ENCODE data around the gene RNF220. TPM values are rescaled to one million over a fixed set of nuclear protein-coding genes. Genes with fewer than 3 reads are reported as not detected.

The RNF220 gene
- total RNA-seq, 1 donor from 2014 or later = 46.8 TPM

DNA sequence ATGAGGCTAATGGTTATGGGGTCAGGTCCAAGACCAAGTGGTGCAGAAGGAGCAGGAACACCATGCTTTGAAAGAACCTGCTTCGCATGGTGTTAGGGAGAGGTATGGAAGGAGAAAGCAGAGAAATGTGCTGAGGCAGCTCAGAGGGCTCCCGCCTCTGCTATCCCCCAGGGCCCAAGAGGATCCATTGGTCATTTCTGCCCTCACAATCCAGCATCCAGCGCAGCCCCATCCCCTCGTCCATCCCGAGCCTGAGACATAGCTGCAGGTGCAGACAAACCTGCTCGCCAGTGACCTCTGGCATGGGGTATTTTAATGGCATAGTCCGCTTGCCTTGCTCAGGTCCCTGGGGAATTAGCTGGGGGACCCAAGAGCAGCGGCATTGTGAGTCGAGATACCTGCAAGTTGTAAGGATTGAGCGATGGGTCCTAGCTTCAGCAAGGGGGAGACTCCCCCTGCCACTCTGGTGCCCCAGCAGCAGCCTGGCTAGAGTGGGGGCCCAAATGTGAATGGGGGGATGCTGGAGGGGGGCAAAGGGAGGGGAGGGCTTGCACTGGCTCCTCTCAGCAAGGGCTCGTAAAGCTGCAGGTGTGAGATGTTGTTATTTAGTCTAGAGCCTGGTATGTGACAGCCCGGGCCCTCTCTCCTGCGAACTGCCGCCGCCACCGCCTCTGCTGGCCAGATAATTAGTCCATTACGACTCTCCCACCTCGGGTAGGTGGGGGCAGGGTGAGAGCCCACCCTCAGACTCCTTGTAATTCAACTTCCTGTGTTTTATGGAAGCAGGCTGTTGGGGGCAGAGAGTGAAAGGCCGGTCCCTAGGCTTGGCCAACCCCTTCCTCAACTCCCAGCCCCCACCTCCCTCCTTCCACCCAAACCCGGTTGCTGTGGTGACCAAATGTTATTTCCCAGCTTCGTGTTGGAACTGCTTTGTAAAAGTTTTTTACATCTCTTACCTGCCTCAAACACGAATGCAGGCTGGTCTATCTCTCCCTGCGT lies 118.8 kb downstream of the RNF220 start:
- no peak for DNase-seq

GRCh38 chr1:44524655-44525500 lies 119.8 kb downstream of the RNF220 start:
- DNase-seq = no peak

DNA sequence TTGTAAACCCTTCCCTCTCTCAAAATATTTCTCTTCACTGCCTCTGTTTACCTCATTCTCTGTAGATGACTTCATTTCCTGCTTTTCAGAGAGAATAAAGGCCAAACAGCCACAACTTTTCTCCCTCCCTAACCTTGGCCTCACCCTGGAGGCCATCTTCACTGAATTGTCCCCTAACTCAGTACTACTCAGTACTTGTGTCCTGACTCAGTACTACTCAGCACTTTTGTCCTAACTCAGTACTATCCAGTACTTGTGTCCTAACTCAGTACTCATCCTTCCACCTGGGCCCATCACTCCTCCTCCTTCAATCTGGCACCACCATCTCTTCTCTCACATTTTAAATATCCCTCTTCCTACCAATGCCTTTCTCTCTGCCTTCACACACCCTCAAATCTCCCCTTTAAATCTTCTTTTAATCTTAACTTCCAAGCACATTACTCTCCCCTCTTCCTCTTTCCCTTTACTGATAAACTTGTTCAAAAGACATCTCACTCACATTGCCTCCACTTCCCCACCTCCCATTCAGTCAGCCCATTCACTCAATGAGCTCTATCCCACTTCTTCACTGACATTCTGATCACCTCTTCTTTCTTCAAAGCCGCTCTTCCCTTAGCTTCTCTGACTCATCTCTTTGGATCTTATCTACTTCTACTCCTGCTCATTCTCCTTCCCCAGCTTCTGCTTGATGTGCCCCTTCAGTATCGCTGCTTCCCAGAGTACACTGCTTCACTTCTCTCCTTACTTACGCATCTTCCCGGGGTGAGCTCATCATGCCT lies 121.4 kb downstream of the RNF220 start:
- DNase-seq = no peak

DNA sequence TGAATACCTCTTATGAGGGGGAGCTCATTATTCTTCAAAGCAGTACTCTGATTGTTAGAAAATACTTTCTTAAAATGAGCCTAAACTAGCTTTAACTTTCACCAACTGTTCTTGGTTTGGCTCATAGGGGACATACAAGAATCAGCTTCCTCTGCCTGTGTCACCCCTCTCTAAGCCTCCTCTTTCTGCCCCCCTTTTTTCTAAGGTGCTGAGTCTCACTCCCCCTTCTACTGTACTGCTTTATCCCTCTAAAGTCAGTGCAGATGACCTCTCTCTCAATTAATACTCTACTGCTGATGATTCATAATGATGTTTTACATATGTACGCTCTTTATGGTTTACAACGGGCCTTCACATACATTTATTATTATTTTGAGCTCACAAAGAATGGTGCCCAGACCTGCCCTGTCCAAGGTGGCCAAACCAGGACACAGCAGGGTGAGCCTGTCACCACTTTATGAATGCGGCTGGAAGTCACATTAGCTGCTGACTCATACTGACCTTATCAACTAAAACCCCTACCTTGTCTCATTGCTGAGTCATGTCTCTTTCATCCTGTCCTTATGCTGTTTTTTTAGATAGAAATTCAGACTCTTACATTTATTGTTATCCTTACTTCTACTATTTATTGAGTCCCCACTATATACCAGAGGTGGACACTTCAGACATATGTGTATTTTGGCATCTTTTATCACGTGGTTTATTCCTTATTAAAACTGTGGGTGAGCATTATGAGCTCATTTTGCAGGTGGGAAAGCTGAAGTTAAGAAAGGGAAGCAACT lies 126.9 kb downstream of the RNF220 start:
- no peak for DNase-seq

GRCh38 chr1:44532567-44532944 lies 127.5 kb downstream of the RNF220 start:
- no peak for DNase-seq

DNA sequence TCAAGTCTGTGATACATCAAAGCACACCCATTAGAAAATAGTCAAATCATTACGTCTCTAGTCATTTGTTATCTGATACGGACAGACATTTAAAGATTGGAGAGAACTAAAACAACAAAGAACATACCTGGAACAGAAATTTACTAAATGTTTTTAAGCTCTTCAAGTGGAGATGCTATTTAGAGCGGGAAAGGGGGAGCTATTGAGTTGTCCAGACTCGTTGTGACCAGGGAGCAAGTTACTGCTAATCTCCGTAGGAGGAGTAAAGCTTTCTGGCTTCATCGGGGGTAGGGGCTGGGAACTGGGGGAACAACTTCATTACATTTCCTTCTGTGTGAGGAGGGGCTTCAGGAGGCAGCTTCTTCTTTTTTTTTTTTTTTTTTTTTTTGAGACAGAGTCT lies 129.7 kb downstream of the RNF220 start:
- DNase-seq = no peak

GRCh38 chr1:44536357-44537209 lies 131.5 kb downstream of the RNF220 start:
- DNase-seq = no peak

- no peak for DNase-seq
Observed at GRCh38 chr1:44537538-44537937, 132.5 kb downstream of the RNF220 start.

DNA sequence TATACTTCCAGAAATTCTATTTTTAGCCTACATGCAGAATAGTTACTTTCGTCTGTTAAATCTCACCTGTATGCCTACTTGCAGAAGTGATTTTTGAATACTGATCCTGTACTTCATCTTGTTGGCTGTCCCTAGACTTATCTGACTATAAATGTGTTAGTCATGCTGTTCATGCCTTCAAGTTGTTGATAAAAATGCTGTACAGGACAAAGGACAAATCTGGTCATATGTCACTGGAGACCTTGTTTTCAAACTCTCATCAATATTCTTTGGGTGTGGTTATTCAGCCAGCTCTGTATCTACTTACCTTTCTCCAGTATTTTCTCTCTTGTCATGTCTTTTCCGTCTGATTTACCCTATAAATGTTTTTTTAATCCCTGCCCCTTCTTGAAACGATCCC lies 132.9 kb downstream of the RNF220 start:
- DNase-seq = no peak

DNA sequence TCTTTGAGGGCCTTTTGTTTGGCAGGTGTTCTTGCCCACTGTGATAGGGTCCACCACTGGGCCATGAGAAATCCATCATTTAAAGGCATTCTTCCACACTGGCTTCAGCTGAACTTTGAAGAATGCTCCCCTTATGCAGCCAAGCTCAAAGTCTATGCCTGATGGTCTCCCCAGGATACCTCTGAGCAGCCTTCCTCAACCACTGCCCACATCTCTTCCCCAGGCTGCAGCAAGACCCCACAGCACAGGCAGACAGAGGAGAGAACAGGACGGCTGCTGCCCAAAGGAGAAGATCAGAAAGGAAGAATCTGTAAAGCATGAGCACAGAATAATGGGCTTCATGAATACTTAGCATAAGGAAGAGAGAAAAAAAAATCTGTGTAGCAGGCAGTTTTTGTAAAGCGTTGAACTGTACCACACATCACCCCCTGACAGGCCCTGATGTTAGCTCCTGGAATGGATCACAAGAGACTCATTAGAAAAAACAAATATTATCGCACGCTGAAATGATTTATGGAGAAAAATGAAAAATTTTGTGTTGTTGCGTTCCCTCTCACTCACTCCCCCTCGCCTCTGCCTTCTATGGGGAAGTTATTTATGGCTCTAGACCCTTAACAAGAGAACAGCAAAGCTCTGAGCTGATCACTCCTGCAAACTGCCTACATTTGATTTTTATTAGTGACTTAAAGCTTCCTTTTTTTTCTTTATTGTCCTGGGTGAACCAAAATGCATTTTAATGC lies 135.1 kb downstream of the RNF220 start:
- no peak for DNase-seq

- no peak for DNase-seq
Observed at GRCh38 chr1:44542420-44543063, 137.5 kb downstream of the RNF220 start.

DNA sequence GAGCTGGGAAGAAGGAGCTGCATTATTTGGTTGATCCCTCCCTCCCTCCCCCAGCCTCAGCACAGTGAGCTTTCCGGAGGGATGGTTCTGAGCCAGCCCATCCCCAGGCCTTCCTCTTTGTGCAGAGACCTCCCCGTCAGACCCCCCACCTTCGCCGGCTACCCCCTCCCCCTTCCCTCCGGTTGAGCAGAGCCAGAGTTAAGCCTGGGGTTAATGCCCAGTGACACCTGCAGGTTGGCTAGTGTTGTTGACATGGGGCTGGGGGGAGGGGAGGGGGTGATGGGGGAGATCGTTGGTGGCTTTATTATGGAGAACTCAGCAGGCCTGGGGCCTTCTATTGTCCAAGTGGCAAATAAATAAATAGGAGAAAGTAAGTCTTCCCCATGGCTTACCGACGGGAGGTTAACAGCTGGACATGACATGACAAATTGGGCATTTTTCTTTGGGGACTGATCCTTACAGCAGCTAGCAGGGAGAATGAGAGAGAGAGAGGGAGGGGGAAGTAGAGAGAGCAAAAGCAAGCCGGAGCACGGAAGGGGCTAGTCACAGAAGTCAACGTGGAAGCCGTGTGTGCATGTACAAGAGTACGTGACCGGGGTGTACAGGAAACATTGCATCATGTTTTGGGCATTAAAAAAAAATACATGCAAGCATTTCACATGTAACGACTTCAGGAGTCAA lies 138.1 kb downstream of the RNF220 start:
- DNase-seq = no peak

DNA sequence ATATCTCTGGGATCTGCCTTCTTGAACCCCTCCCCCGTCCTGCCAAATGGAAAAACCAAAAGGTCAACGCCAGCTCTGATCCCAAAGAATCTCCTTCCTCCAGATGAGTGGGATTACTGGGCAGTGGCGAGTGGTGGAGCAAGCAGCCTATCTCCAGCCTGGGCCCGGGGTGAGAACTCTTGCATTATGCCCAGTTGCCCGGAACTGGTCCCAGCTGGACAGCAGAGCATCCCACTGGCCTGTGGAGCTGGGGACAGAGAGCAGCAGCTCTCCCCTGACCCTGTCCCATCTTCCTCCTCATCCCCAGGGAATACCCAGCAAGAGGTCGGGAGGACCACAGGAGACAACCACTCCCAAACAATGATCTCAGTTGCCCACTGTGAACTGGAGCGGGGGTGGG lies 138.7 kb downstream of the RNF220 start:
- DNase-seq = no peak

DNA sequence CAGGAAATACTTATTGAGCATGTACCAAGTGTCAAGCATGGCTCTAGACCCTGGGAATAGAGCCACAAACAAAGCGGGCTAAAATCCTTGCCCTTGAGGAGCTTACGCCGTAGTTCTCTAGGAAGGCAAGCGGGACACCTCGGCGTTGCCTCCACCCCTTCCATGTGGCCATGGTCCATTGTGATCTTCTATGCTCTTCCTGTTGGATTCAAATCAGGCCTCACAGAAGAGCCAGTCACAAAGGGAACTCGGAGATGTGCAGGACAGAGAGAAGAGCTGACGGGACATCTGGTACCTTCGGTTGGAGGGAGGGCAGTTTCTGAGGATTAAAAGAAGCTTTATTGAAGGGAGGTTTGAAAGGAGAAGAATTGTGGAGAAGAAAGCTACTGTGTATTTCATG lies 139.9 kb downstream of the RNF220 start:
- no peak for DNase-seq

GRCh38 chr1:44545961-44546360 lies 140.9 kb downstream of the RNF220 start:
- DNase-seq = no peak

DNA sequence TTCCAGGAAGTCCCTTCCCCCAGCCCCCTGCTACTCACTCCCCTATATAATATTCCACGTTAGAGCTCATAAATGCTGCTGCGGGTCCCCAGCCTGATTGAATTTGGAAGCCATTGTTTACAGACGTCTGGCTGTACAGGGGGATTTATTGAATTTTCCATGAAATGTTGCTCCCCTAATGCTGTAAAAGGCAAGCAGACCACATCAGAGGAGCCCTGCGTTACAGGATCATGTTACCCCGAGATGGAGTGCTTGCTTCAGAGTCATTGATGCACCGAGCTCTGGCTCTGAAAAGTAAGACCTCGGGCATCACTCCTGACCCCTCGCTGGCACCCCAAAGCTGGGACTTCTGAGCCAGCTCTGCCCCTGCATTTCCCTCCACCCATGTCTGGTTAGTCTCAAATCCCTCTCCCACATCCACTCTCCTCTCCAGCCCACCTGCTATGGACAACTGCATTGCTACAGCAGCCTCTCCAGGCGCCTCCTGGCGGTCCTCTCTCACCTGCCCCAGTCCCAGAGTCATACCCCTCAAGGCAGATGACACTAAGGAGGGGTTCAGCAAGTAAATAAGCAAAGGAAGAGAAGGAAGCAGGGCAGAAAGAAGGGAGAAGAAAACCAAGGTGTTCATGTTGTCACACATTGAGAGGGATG lies 141.5 kb downstream of the RNF220 start:
- no peak for DNase-seq

- no peak for DNase-seq
Observed at GRCh38 chr1:44547361-44547760, 142.3 kb downstream of the RNF220 start.

GRCh38 chr1:44547837-44548236 lies 142.8 kb downstream of the RNF220 start:
- DNase-seq = no peak

All from occipital lobe (tissue), 2 donors.